Left cardiac atrium (tissue), 4 donors: ENCODE data around the gene SLC4A2. TPM values are rescaled to one million over a fixed set of nuclear protein-coding genes. Genes with fewer than 3 reads are reported as not detected.

Experiments
- ATAC-seq, 2 donors: fragments of 200-7000 bp; cut with Tn5 transposase; one replicate each; pipeline ENCODE4 v1.9.1; 2020; ENCODE audit warnings: mild to moderate bottlenecking in 2 of 2, moderate library complexity in 2 of 2
- DNase-seq: peaks from one replicate; pipeline ENCODE4 v3.0.0-alpha.2; 2020
- intact Hi-C, 2 donors: fragments of 100-400 bp; cut with DNase I; formaldehyde crosslinking; loops; one replicate each; pipeline versions ENCODE4 v1.14.1 to v1.15.1; 2022 to 2023
- total RNA-seq, 2 donors: library from RNA; stranded (reverse); fragmentation: NEBNext Ultra II Directional; extraction: Animal tissue kit (Norgen Biotek cat#: 25700); gene quantifications; one replicate each; pipeline ENCODE4 v1.2.1, GENCODE V29; 2021
- donor health status: DM: no; HTN: yes; CAD: no.
- donor health status: DM: no; HTN: yes; CAD: no; lungs with severe emphysema.
- donor health status: DM: yes; HTN: yes; CAD: no.
- donor health status: Dilated cardiomyopathy.

Gene SLC4A2
- total RNA-seq, 2 donors from 2014 or later, result 71.6 to 107 TPM

DNA sequence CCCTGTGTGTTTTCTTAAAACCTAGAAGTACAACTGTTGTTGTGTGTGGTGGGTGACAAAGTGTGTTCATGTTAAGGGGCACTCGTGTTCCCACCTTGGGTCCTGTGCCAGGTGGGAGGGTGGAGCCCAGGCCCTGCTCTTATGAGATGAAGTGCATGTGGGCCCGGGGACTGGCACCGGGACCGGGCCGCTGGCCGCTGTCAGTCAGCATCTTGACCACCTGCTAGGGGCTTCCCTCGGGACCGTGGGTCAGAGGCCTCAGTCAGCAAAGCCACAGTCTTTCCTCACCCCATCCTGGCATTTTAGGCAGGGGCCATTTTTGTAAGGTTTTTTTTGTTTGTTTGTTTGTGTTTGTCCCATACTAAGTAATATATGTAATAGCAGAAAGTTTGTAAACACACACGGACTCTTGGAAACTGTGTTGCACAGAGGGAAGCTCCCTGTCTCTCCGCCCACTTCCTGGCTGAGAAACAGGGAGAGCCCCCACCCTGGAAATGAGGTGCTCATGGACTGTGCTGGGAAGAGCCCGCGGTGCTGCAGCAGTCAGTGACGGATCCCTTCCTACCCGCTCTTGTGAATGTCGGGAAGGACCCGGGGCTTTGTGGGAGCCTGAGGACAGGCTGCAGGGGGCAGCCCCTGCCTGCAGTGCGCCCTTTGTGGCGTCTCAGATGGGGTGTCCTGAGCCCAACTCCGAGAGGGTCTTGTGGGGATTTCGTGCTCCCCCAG lies 40.3 kb downstream of the SLC4A2 start:
- ATAC-seq, result peak in 1 of 2 donors; percentile 25
- intact Hi-C loops, result no loop called here
- no peak for DNase-seq

GRCh38 chr7:151100921-151101320 lies 41.5 kb downstream of the SLC4A2 start:
- intact Hi-C loops, result no loop called here
- ATAC-seq, result peak in 1 of 2 donors; percentile 9

DNA sequence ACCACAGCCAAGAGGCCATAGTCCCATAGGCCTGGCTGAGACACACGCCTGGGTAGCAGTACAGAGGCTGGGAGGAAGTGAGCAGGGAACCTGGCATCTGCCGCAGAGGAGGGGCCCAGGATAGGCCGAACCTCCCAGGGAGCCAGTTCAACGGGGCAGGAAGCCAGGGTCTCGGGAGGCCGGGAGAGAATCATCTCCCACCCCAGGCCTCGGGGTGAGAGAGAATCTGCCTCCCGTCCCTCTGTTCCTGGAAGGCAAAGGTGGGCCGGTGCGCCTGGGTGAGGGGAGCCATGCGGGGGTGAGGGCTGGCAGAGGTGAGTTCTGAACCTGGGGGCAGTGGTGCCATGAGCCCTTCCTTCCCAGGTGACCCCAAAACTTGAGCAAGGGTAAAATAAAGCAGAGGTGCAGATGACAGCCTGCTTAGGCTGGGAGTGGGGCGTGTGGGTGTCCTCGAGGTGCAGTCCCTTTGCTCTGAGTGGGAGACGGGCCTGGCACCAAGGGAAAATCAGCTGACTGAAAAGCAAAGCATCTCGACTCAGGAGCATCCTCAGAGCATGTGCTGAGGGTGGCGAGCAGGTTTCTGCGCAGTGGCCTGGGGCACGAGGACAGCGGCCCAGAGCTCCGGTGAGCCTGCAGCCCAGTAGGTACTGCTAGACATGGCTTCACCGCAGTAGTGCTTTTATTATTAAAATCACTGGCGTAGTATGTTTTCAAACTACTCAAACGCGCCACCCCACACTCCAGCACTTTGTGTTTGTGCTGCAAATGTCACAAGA lies 42.4 kb downstream of the SLC4A2 start:
- DNase-seq (no peak), ATAC-seq (peak in 1 of 2 donors; percentile 10)
- intact Hi-C loops, result no loop called here

More at GRCh38 chr7:151100921-151101320, 41.5 kb downstream of the SLC4A2 start:
- DNase-seq, result no peak

GRCh38 chr7:151102991-151103390 lies 43.6 kb downstream of the SLC4A2 start:
- no peak for ATAC-seq
- DNase-seq, result no peak
- intact Hi-C loops, result no loop called here

GRCh38 chr7:151103973-151104372 lies 44.6 kb downstream of the SLC4A2 start:
- no peak for ATAC-seq
- no peak for DNase-seq
- intact Hi-C loops, result no loop called here

GRCh38 chr7:151104411-151105235 lies 45.2 kb downstream of the SLC4A2 start:
- ATAC-seq, result no peak
- intact Hi-C loops, result no loop called here
- DNase-seq, result no peak

- ATAC-seq, result no peak
- DNase-seq, result no peak
- intact Hi-C loops, result no loop called here
These were observed 48.5 kb downstream of the SLC4A2 start for GRCh38 chr7:151107882-151108281.

GRCh38 chr7:151109094-151110048 lies 50.0 kb downstream of the SLC4A2 start:
- peak; percentile 67 for DNase-seq
- peak; percentile 35 to 48 for ATAC-seq
- intact Hi-C loops, result no loop called here

DNA sequence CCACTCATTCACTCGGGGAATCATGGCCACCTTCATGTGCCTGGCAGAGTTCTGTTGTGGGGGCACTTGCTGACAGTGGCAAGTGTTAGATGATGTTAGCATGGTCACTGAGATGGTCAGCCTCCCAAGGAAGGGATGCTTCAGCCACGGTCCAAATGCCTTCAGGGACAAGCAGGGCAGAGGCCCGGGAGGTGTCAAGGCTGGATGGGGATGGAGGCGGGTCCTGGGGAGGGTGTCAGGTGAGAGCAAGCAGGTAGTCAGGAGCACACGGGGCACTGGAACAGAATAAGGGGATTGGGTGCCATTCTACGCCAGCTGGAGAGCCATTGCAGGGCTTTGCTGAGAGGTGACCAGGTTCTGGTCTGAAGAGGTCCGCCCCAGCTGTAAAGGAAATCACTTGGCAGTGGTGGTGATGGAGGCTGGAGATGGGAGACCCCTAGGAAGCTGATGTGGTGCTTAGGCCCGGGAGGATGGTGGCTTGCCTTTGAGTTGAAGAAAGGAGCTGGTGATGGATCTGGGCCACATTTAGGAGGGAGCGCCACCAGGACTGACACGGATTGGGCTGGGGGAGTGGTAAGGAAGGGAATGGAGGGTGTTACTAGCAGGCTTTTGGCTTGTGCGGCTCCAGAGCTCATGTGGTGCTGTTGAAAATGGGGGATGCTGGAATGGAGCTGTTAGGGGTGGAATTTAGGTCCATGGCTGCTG lies 51.0 kb downstream of the SLC4A2 start:
- DNase-seq (peak; percentile 19), ATAC-seq (no peak)
- intact Hi-C loops, result no loop called here

DNA sequence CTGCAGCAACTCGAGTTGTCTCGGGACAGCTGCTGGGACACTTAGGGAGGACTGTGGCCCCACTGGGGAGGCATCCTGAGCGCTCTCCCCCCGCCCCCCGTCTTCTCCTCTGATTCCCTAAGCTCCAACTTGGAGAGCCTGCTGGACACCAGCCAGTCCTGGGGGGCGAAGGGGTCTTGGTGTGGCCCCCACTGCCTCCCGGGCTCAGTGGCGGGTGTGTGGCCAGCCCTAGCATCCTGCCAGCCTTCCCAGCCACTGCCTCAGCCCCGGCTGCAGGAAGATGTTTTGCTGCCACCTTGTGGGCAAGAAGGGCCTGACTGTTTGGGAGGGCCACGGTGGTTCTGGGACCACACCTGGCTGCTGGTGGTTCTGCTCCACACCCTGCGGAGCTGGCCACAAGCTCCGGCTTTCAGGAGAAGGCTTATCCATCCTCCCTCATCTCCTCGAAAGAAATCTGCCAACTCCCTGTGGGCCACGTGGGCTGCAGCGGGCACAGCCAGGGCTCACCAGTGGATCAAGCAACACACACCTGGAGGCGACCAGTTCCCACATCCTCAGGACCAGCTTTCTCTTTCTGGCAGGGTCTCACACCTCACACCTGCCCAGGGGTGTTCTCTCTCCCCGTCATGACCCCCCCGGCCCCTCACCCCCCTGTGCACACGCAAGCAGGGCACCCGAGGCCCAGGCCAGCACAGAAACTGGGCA lies 51.7 kb downstream of the SLC4A2 start:
- intact Hi-C loops, result loop anchor here in 1 of 2 donors (1.0 kb wide), 1 partner anchor 83 kb away; the partner anchor contains the start of gene ABCB8
- peak; percentile 74 to 78 for ATAC-seq
- peak; percentile 83 for DNase-seq

GRCh38 chr7:151113344-151114150 lies 54.2 kb downstream of the SLC4A2 start:
- ATAC-seq (peak in 1 of 2 donors; percentile 30), DNase-seq (no peak)
- intact Hi-C loops, result no loop called here

- ATAC-seq (no peak), DNase-seq (peak; percentile 27)
- intact Hi-C loops, result no loop called here
These were observed 55.0 kb downstream of the SLC4A2 start for GRCh38 chr7:151114151-151115090.

DNA sequence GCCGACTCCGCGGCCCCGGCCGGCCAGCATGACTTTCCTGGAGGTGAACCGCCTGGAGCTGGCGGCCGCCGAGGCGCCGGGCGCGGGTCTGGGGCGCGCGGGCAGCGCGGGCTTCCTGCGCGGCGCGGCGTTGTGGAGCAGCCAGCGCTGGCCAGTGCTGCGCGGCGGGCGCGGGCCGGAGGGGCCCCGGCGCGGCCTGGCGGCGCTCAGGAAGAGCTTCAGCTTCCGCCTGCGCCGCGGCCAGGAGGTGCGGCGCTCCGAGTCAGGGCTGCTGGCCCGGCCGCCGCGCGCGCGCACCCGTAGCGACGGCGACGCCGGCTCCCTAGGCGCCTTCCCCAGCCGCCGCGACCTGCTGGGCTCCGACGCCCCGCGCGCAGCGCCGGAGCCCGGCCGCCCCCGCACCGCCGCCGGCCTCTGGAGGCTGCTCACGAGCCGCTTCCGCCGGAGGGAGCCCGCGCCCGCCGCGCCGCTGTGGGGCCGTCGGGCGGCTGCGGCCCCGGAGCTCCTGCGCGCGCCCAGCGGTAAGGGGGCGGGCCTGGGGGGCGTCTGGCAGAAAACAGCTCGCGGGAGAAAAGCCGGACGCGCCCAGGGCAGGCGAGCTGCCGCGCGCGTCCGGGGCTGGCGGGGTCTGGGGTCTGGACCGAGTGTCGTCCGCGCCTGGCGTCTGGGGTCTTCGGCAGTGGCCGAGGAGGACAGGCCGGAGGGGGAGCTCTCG lies 55.9 kb downstream of the SLC4A2 start:
- intact Hi-C loops, result no loop called here
- DNase-seq (peak; percentile 35), ATAC-seq (peak; percentile 14 to 51)

DNA sequence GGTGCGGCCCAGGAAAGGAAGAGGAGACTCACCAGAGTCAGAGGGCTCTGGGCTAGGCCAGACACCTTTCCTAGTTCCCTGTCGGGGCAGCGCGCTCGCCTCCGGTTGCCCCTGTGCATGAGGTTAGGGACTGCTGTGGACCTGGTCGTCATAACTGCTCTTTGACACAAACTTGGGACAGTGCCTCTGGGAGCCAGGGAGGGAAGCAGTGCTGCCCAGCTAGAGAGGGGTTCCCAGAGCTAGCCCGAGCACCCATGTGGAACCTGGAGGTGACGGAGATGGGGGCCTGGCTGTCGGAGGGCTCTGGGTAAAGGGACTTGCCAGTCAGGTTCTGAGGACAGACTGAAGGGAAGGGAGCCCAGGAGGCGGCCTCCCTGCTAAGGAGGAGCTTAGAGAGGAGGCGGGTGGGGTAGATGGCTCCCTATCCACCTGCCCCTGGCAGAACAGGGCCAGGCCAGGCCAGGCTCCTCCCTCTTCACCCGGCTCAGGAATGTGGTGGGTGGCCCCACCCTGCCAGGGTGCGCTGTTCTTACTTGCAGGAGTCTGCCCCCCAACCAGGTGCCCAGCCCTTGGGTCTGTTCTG lies 56.5 kb downstream of the SLC4A2 start:
- intact Hi-C loops, result no loop called here
- DNase-seq, result peak; percentile 26
- peak in 1 of 2 donors; percentile 26 for ATAC-seq
